Neural progenitor cell (in vitro differentiated cells): Measurements from ENCODE around the gene SLC51A. TPM values are rescaled to one million over a fixed set of nuclear protein-coding genes. Genes with fewer than 3 reads are reported as not detected.
"Not testable (repeated sequence)": the region's sequence is repeated elsewhere in the genome, so short reads cannot be mapped to it uniquely, and the experiment has no call there.

ENCODE experiments used
- DNase-seq: peaks from one replicate; pipeline ENCODE4 v3.0.0-alpha.2; 2016; ENCODE audit warnings: low spot score
- H2AFZ ChIP-seq: fragments of 200-600 bp; sonication (generic); replicated peaks from 2 replicates; pipeline ENCODE4 v1.6.1; 2016; ENCODE audit warnings: antibody characterized with exemption
- H3F3A ChIP-seq: fragments of 200-600 bp; sonication (generic); 2 replicates; pipeline ENCODE4 v1.6.1; 2016; ENCODE audit warnings: antibody characterized with exemption, low read depth
- H3K27ac ChIP-seq: fragments of 200-600 bp; sonication (generic); 2 replicates; pipeline ENCODE4 v1.5.1; 2016; ENCODE audit warnings: mild to moderate bottlenecking
- H3K27me3 ChIP-seq: fragments of 200-600 bp; sonication (generic); 2 replicates; pipeline ENCODE4 v1.6.1; 2016; ENCODE audit warnings: mild to moderate bottlenecking, moderate library complexity
- H3K36me3 ChIP-seq: fragments of 200-600 bp; sonication (generic); 2 replicates; pipeline ENCODE4 v1.5.1; 2016
- H3K4me1 ChIP-seq: fragments of 200-600 bp; sonication (generic); 2 replicates; pipeline ENCODE4 v1.6.1; 2016; ENCODE audit warnings: mixed run types
- H3K4me2 ChIP-seq: fragments of 200-600 bp; sonication (generic); 2 replicates; pipeline ENCODE4 v1.6.1; 2016
- H3K4me3 ChIP-seq: fragments of 200-600 bp; sonication (generic); 2 replicates; pipeline ENCODE4 v1.5.1; 2016
- H3K79me2 ChIP-seq: fragments of 200-600 bp; sonication (generic); 2 replicates; pipeline ENCODE4 v1.6.1; 2016; ENCODE audit warnings: low read depth
- H3K9ac ChIP-seq: fragments of 200-600 bp; sonication (generic); 2 replicates; pipeline ENCODE4 v1.6.1; 2016
- H3K9me3 ChIP-seq: fragments of 200-600 bp; sonication (generic); 2 replicates; pipeline ENCODE4 v1.5.1; 2016; ENCODE audit warnings: low read depth
- H4K20me1 ChIP-seq: fragments of 200-600 bp; sonication (generic); 2 replicates; pipeline ENCODE4 v1.6.1; 2016; ENCODE audit warnings: low read depth
- H3K27ac Mint-ChIP-seq: 3 replicates; pipeline ENCODE4 v1.8.0; 2021; ENCODE audit warnings: mixed read lengths
- H3K27me3 Mint-ChIP-seq: 2 replicates; pipeline ENCODE4 v1.8.0; 2022; ENCODE audit warnings: low read depth, mild to moderate bottlenecking, inconsistent platforms, moderate library complexity, mixed read lengths; ENCODE audit not compliant: insufficient read depth
- H3K36me3 Mint-ChIP-seq: 3 replicates; pipeline ENCODE4 v1.8.0; 2021; ENCODE audit warnings: mixed read lengths
- H3K4me1 Mint-ChIP-seq: 3 replicates; pipeline ENCODE4 v1.8.0; 2021; ENCODE audit warnings: mixed read lengths
- H3K4me3 Mint-ChIP-seq: 3 replicates; pipeline ENCODE4 v1.8.0; 2021; ENCODE audit warnings: mild to moderate bottlenecking, moderate library complexity, mixed read lengths
- H3K9me3 Mint-ChIP-seq: 3 replicates; pipeline ENCODE4 v1.8.0; 2020; ENCODE audit warnings: mixed read lengths
- EZH2 ChIP-seq: fragments of 200-600 bp; sonication (generic); IDR thresholded peaks from 2 replicates; pipeline ENCODE4 v1.6.1; 2017; ENCODE audit warnings: antibody characterized with exemption, mild to moderate bottlenecking, moderate library complexity
- EZH2phosphoT487 ChIP-seq: fragments of 200-600 bp; sonication (generic); IDR thresholded peaks from 2 replicates; pipeline ENCODE4 v1.6.1; 2017; ENCODE audit warnings: antibody characterized with exemption
- total RNA-seq: library from RNA; depleted of rRNA; stranded (reverse); fragments of >200 nt; gene quantifications from 2 replicates; pipeline ENCODE4 v1.2.3, GENCODE V29; 2015; ENCODE audit warnings: low replicate concordance
- TF ChIP-seq, protein P1 (sequence below): fragments of 200-600 bp; sonication (generic); IDR thresholded peaks from 2 replicates; pipeline ENCODE4 v1.5.1; 2017; ENCODE audit warnings: antibody characterized with exemption, mild to moderate bottlenecking

SLC51A gene
- total RNA-seq, 1 donor from 2014 or later = not detected

DNA sequence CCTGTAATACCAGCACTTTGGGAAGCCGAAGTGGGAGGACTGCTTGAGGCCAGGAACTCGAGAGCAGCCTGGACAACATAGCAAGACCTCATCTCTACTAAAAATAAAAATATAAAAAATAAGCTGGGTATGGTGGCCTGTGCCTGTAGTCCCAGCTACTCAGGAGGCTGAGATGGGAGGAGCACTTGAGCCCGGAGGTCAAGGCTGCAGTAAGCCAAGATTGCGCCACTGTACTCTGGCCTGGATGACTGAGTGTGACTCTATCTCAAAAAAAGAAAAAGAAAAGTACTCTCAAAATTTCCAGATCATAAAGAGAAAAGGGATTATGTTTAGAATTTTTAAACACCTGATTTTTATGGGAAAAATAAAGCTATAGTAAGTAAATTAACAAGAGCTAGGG, 24.1 kb downstream of the SLC51A start:
- Histone ChIP-seq H3K27ac (no peak overlapping the region), H3K4me2 (no peak overlapping the region), H3K27me3 (no peaks in the 10 kb centered on the region), H3K4me3 (no peak overlapping the region), H3F3A (no peaks in the 10 kb centered on the region), H3K9me3 (no peaks in the 10 kb centered on the region), H3K9ac (no peak overlapping the region), H3K36me3 (no peaks in the 10 kb centered on the region), H3K79me2 (no peaks in the 10 kb centered on the region), H4K20me1 (no peaks in the 10 kb centered on the region), H2AFZ (no peak overlapping the region), H3K4me1 (no peaks in the 10 kb centered on the region)
- H3K27me3 Mint-ChIP-seq = peaks cover 2% of the 10 kb centered on the region
- H3K4me3 Mint-ChIP-seq = no peak overlapping the region
- TF ChIP-seq EZH2phosphoT487 (no peak), EZH2 (no peak)
- TF ChIP-seq, protein P1, sequence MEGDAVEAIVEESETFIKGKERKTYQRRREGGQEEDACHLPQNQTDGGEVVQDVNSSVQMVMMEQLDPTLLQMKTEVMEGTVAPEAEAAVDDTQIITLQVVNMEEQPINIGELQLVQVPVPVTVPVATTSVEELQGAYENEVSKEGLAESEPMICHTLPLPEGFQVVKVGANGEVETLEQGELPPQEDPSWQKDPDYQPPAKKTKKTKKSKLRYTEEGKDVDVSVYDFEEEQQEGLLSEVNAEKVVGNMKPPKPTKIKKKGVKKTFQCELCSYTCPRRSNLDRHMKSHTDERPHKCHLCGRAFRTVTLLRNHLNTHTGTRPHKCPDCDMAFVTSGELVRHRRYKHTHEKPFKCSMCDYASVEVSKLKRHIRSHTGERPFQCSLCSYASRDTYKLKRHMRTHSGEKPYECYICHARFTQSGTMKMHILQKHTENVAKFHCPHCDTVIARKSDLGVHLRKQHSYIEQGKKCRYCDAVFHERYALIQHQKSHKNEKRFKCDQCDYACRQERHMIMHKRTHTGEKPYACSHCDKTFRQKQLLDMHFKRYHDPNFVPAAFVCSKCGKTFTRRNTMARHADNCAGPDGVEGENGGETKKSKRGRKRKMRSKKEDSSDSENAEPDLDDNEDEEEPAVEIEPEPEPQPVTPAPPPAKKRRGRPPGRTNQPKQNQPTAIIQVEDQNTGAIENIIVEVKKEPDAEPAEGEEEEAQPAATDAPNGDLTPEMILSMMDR = no peak
- H3K4me1 Mint-ChIP-seq = no peaks in the 10 kb centered on the region
- H3K36me3 Mint-ChIP-seq = peaks cover 19% of the 10 kb centered on the region
- H3K27ac Mint-ChIP-seq = no peak overlapping the region
- H3K9me3 Mint-ChIP-seq = peaks cover 2% of the 10 kb centered on the region
- no peak for DNase-seq

DNA sequence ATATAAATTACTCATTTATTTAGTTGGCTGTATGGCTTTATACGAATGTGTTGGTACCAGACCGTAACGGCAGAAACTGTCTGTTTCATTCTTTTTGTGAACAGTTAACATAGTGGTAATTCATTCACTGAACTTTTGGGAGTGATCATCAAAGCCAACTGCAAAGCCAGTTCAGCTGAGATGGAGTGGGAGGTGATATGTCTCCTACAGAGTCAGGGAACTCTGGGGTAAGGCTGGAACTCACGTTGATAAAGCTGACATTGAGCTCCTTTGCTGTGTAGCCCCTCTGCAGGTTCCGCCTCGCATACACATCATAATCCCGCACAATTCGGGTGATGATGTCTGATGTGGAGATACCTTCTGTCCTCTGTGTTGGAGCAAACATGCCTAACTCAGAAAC, 25.4 kb downstream of the SLC51A start:
- Mint-ChIP-seq H3K36me3 (peaks cover 28% of the 10 kb centered on the region), H3K4me1 (peaks cover 3% of the 10 kb centered on the region), H3K9me3 (peaks cover 3% of the 10 kb centered on the region), H3K27ac (no peak overlapping the region), H3K4me3 (no peak overlapping the region), H3K27me3 (no peaks in the 10 kb centered on the region)
- Histone ChIP-seq H3K27ac (no peak overlapping the region), H3K4me3 (no peak overlapping the region), H3K36me3 (no peaks in the 10 kb centered on the region), H3F3A (no peaks in the 10 kb centered on the region), H4K20me1 (no peaks in the 10 kb centered on the region), H3K9ac (no peak overlapping the region), H3K4me2 (no peak overlapping the region), H3K27me3 (no peaks in the 10 kb centered on the region), H3K4me1 (no peaks in the 10 kb centered on the region), H2AFZ (no peak overlapping the region), H3K79me2 (no peaks in the 10 kb centered on the region), H3K9me3 (no peaks in the 10 kb centered on the region)
- TF ChIP-seq, protein P1 = no peak
- TF ChIP-seq EZH2phosphoT487 = no peak
- TF ChIP-seq EZH2 = no peak
- DNase-seq = no peak

DNA sequence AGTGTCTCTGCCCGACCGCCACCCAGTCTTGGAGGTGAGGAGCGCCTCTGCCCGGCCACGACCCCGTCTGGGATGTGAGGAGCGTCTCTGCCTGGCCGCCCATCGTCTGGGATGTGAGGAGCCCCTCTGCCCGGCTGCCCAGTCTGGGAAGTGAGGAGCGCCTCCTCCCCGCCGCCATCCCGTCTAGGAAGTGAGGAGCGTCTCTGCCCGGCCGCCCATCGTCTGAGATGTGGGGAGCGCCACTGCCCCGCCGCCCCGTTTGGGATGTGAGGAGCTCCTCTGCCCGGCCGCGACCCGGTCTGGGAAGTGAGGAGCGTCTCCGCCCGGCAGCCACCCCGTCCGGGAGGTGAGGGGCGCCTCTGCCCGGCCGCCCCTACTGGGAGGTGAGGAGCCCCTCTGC, 27.8 kb downstream of the SLC51A start:
- not testable (repeated sequence) for H3F3A ChIP-seq, H2AFZ ChIP-seq, H3K4me2 ChIP-seq, H3K9me3 Mint-ChIP-seq, H3K36me3 ChIP-seq, DNase-seq, H3K4me1 ChIP-seq, H3K79me2 ChIP-seq, H4K20me1 ChIP-seq, H3K27me3 ChIP-seq, H3K4me3 ChIP-seq, H3K4me1 Mint-ChIP-seq, H3K27me3 Mint-ChIP-seq, H3K4me3 Mint-ChIP-seq, H3K9me3 ChIP-seq, H3K9ac ChIP-seq, H3K27ac Mint-ChIP-seq, H3K27ac ChIP-seq
- peaks cover 24% of the 10 kb centered on the region for H3K36me3 Mint-ChIP-seq

DNA sequence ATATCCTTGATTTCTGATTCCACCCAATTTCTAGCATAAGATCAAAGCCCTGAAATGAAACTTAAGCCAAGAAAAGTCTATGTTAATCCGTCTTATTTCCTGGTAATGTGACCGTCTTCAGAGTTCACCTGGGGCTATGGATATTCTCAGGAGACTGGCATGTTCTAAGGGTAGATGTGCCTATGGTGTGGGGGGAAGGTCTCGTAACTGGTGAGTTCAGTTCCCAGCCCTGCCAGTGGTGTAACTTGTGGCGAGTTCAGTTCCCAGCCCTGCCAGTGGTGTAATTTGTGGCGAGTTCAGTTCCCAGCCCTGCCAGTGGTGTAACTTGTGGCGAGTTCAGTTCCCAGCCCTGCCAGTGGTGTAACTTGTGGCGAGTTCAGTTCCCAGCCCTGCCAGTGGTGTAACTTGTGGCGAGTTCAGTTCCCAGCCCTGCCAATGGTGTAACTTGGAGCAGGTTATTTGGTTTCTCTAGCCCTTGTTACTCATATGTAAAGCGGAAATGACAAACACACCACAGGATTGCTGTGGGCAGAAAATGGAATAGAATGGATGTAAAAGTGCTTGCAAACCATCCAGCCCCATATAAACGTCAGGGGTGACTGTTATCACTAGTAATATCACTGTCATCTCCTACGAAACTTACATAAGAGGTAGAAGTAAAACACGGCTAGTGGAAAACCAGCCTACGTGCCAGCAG, 30.4 kb downstream of the SLC51A start:
- no peaks in the 10 kb centered on the region for H3K9me3 ChIP-seq
- peaks cover 3% of the 10 kb centered on the region for H3K9me3 Mint-ChIP-seq
- no peak overlapping the region for H3K9ac ChIP-seq

More for the DNA sequence above, 30.4 kb downstream of the SLC51A start:
- no peaks in the 10 kb centered on the region for H3K79me2 ChIP-seq
- H3K4me1 Mint-ChIP-seq = peaks cover 3% of the 10 kb centered on the region
- H3K27me3 Mint-ChIP-seq = peaks cover under 1% of the 10 kb centered on the region
- no peaks in the 10 kb centered on the region for H3F3A ChIP-seq
- no peak overlapping the region for H3K4me3 Mint-ChIP-seq
- no peak for DNase-seq
- H3K27ac Mint-ChIP-seq = no peak overlapping the region
- H4K20me1 ChIP-seq = no peaks in the 10 kb centered on the region
- H3K27me3 ChIP-seq = no peaks in the 10 kb centered on the region
- H3K36me3 ChIP-seq = no peaks in the 10 kb centered on the region
- TF ChIP-seq, protein P1 = no peak
- TF ChIP-seq EZH2 = no peak
- TF ChIP-seq EZH2phosphoT487 = no peak
- H3K4me1 ChIP-seq = no peaks in the 10 kb centered on the region
- no peak overlapping the region for H3K4me3 ChIP-seq
- H3K4me2 ChIP-seq = no peak overlapping the region
- H2AFZ ChIP-seq = no peak overlapping the region
- peaks cover 27% of the 10 kb centered on the region for H3K36me3 Mint-ChIP-seq
- no peak overlapping the region for H3K27ac ChIP-seq
